Measurements from ENCODE around the gene AMMECR1. TPM values are rescaled to one million over a fixed set of nuclear protein-coding genes. Genes with fewer than 3 reads are reported as not detected.
"Not testable (repeated sequence)": the region's sequence is repeated elsewhere in the genome, so short reads cannot be mapped to it uniquely, and the experiment has no call there.

Gene AMMECR1
- total RNA-seq, 1 donor from 2014 or later: 0.62 TPM

DNA sequence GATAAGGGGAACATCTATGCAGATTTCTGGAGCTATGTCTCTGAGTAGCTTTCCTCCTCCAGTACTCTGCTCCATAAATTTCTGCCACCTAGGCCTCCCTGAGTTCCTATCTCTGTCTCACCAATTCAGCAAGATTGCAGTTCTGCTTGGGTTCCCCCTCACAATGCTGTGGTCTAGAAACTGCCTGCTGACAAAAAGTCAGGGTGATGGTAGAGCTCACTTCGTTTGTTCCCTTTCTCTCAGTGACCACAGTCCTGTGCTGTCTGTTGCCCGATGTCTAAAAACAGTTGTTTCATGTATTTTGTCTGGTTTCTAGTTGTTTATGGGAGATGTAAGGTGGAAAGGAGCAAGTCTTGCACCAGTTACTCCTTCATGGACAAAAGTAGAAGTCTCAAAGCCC lies 41.1 kb downstream of the AMMECR1 start:
- ATAC-seq (ENCODE audit: poor library complexity) (no peak), DNase-seq (no peak)
- intact Hi-C loops (cut with DNase I): no loop called here

DNA sequence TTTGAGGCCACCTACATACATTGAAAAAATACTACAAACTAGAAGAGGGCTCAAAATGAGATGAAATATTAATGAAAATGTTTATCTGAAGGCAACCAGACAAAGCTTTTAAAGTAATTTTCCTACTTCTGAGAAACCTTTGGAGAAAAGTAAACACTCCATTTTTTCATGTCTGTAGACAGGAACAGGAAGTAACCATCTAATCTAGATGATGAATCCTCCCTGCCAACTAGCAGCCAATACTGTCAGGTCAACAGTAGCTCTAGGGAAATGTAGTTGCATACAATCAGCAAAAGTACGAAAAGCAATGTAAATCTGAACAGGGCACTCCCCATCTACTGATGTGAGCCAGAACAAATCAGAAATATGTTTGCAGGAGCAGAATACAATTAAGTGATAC lies 49.0 kb downstream of the AMMECR1 start:
- intact Hi-C loops (cut with DNase I): no loop called here

DNA sequence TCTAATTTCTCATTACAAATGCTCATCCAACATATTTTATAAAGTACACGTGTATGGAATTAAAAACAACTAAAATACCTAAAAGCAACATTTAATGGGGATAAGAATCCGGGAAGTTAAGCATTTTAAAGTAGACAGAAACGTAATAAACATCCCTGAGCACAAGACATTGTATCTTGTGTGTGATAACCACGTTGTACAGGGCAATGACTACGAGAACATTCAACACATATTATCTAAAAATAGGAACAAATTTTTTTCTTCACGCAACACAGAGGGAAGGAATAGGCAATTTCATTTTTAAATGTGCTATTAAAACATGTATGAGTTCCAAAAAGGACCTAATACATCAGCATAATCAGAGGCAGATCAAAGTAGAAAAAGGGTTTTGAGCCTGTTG lies 49.5 kb downstream of the AMMECR1 start:
- intact Hi-C loops (cut with DNase I): no loop called here
- no peak for ATAC-seq (ENCODE audit: poor library complexity)
- DNase-seq: no peak

More for the DNA sequence above, 49.0 kb downstream of the AMMECR1 start:
- DNase-seq: no peak
- ATAC-seq (ENCODE audit: poor library complexity): no peak

DNA sequence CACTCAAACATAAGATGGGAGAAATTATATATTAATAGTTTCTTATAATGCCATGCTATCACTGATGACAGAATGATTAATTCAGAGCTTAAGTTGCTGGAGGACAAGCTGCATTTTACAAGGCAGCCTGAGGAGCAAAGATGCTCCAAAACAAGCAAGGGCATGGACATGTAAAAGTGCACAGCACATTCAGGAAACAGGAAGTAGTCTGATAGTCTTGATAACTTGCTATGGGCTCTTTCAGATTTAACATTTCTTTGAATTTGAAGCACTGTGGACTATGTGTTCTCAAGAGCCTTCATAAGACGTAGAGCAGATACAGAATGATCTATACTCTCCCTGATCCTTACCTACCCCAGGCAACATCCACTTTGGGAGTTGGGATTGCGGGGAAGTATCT lies 50.0 kb downstream of the AMMECR1 start:
- no peak for ATAC-seq (ENCODE audit: poor library complexity)
- intact Hi-C loops (cut with DNase I): no loop called here

GRCh38 chrX:110265661-110266060 lies 52.2 kb downstream of the AMMECR1 start:
- ATAC-seq (ENCODE audit: poor library complexity) (no peak), DNase-seq (no peak)
- intact Hi-C loops (cut with DNase I): no loop called here

More for the DNA sequence above, 50.0 kb downstream of the AMMECR1 start:
- DNase-seq: no peak

GRCh38 chrX:110259117-110259516 lies 58.8 kb downstream of the AMMECR1 start:
- intact Hi-C loops (cut with DNase I): no loop called here
- no peak for ATAC-seq (ENCODE audit: poor library complexity)
- no peak for DNase-seq

GRCh38 chrX:110258552-110258951 lies 59.3 kb downstream of the AMMECR1 start:
- DNase-seq (no peak), ATAC-seq (ENCODE audit: poor library complexity) (no peak)
- intact Hi-C loops (cut with DNase I): no loop called here

GRCh38 chrX:110257889-110258288 lies 60.0 kb downstream of the AMMECR1 start:
- DNase-seq (no peak), ATAC-seq (ENCODE audit: poor library complexity) (no peak)
- intact Hi-C loops (cut with DNase I): no loop called here

- intact Hi-C loops (cut with DNase I): no loop called here
- DNase-seq: no peak
- ATAC-seq (ENCODE audit: poor library complexity): no peak
These were observed 65.2 kb downstream of the AMMECR1 start for GRCh38 chrX:110252711-110253110.

DNA sequence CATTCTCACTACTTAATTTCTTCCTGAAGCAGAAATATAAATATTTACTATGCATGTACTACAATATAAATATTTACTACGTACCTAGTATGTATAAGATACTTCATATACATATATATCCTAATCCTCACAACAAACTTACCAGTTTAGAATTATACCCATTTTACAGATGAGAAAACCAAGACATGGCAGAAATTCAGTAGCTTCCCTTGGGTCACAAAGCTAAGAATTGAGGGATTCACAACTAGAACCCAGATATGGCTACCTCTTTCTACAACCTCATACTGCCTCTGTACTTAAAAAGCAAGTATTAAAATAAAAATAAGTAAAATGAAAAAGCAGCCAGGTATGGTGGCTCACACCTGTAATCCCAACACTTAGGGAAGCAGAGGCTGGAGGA lies 65.9 kb downstream of the AMMECR1 start:
- intact Hi-C loops (cut with DNase I): no loop called here
- DNase-seq (no peak), ATAC-seq (ENCODE audit: poor library complexity) (no peak)

- intact Hi-C loops (cut with DNase I): no loop called here
- ATAC-seq (ENCODE audit: poor library complexity) (no peak), DNase-seq (no peak)
These were observed 66.4 kb downstream of the AMMECR1 start for GRCh38 chrX:110251526-110251925.

DNA sequence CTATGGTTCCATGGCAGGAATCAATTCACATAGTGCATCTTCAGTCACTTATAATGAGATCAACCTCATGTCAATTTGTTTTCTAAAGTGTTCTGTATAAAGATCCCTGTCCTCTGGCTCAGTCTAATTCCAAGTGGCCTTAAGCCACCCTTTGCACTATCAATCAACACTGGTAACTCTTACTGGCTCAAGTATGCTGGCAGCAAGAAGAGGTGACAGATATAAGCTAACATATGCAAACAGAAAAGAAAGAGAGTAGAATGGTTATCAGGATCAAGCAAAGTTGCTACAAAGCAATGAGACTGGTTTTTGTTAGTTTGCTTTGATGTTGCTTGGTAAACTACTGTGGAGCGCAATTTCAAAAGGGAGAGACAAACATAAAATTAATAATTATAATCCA lies 67.0 kb downstream of the AMMECR1 start:
- ATAC-seq (ENCODE audit: poor library complexity) (no peak), DNase-seq (no peak)
- intact Hi-C loops (cut with DNase I): no loop called here

DNA sequence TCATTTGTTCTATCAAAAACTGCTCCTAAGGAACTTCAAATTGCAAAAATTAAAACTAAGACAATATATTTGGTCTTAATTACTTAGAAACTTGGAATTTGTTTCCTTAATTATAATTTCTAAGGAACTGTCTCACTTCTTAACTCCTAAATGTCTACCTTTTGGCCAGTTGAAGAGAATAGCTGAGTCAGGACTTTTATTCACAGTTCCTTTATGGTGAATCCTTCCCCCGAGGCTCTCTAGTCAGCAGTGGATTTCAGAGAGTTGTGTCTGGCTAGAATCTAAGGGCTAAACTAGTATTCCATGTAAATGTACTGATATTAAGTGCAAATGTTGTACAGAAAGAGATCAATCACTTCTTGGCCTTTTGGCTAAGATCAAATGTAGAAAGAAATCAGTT lies 69.3 kb downstream of the AMMECR1 start:
- DNase-seq (no peak), ATAC-seq (ENCODE audit: poor library complexity) (no peak)
- intact Hi-C loops (cut with DNase I): no loop called here

GRCh38 chrX:110245011-110245410 lies 72.9 kb downstream of the AMMECR1 start:
- intact Hi-C loops (cut with DNase I): no loop called here
- DNase-seq (no peak), ATAC-seq (ENCODE audit: poor library complexity) (no peak)

- no peak for ATAC-seq (ENCODE audit: poor library complexity)
- intact Hi-C loops (cut with DNase I): no loop called here
- DNase-seq: no peak
These were observed 75.5 kb downstream of the AMMECR1 start for GRCh38 chrX:110242371-110242770.

DNA sequence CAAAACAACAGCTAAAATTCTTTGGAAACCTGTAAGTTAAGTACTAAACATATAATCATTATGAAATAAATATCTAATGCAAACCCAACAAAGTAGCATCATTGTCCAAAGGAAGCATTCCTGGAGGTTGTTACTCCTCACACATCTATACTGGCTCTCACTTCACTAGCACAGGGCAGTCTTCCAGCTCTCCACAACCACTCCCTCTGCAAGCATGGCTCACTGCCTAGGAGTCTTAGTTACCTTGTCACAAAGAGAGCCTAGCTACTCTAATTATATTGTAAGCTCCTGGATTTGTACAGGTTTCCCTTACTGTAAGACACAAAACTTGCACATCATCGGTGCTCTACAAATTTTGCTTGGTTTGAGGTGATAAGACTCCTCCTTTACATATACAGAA lies 76.1 kb downstream of the AMMECR1 start:
- ATAC-seq (ENCODE audit: poor library complexity) (peak; percentile 58), DNase-seq (no peak)
- intact Hi-C loops (cut with DNase I): no loop called here

DNA sequence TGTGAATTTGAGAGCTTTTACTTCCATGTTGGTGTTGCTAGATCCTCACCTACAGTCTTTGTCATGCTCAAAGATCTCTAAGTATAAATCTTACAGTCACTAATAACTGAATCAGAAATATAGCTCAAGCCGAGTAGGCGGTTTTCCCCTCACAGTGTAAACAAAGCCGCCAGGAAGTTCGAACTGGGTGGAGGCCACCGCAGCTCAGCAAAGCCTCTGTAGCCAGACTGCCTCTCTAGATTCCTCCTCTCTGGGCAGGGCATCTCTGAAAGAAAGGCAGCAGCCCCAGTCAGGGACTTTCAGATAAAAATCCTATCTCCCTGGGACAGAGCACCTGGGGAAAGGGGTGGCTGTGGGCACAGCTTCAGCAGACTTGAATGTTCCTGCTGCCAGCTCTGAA lies 79.6 kb downstream of the AMMECR1 start:
- DNase-seq; intact Hi-C loops (cut with DNase I); ATAC-seq (ENCODE audit: poor library complexity): not testable (repeated sequence)

DNA sequence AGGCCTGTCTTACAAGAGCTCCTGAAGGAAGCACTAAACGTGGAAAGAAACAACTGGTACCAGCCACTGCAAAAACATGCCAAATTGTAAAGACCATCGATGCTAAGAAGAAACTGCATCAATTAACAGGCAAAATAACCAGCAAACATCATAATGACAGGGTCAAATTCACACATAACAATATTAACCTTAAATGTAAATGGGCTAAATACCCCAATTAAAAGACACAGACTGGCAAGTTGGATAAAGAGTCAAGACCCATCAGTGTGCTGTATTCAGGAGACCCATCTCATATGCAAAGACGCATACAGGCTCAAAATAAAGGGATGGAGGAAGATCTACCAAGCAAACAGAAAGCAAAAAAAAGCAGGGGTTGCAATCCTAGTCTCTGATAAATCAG lies 86.4 kb downstream of the AMMECR1 start:
- ATAC-seq (ENCODE audit: poor library complexity); DNase-seq; intact Hi-C loops (cut with DNase I): not testable (repeated sequence)

DNA sequence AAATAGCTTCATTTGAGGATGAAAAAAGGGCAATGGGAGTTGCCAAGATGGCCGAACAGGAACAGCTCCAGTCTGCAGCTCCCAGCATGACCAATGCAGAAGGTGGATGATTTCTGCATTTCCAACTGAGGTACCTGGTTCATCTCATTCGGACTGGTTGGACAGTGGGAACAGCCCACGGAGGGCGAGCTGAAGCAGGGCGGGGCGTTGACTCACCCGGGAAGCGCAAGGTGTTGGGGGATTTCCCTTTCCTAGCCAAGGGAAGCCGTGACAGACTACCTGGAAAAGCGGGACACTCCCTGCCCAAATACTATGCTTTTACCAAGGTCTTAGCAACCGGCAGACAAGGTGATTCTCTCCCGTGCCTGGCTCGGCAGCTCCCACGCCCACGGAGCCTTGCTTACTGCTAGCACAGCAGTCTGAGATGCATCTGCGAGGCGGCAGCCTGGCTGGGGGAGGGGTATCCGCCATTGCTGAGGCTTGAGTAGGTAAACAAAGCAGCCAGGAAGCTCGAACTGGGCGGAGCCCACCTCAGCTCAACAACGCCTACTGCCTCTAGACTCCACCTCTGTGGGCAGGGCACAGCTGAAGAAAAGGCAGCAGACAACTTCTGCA lies 88.3 kb downstream of the AMMECR1 start:
- intact Hi-C loops (cut with DNase I); ATAC-seq (ENCODE audit: poor library complexity): not testable (repeated sequence)
- peak; percentile 47 for DNase-seq

DNA sequence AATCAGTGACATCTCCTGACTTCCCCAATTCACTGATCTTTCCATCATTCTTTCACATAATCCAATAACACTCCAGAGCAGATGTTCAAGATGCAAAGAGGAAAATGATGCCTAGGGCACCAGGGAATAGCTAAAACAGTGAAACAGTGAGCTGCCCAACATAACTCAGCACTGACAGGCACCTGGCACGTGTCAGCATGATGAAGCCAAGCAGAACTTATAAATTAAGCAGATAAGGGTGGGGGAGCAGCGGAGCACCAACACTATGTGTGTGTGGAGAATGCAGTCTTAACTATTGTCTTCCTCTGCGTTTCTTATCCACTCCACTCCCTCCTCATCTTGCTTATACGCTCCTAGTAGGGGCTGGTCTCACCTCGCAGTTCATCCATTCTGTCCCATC lies 89.4 kb downstream of the AMMECR1 start:
- DNase-seq (no peak), ATAC-seq (ENCODE audit: poor library complexity) (no peak)
- intact Hi-C loops (cut with DNase I): no loop called here

GRCh38 chrX:110226931-110227330 lies 91.0 kb downstream of the AMMECR1 start:
- ATAC-seq (ENCODE audit: poor library complexity) (no peak), DNase-seq (no peak)
- intact Hi-C loops (cut with DNase I): no loop called here
